Thoracic aorta (tissue), 2 donors: ENCODE data around the gene NPTXR. TPM values are rescaled to one million over a fixed set of nuclear protein-coding genes. Genes with fewer than 3 reads are reported as not detected.

Source experiments
- ATAC-seq: fragments of 150-250 bp; one replicate; pipeline ENCODE4 v1.8.0; 2017; ENCODE audit warnings: low read depth; ENCODE audit not compliant: insufficient number of reproducible peaks, low FRiP score
- DNase-seq: peaks from one replicate; pipeline ENCODE4 v3.0.0-alpha.2; 2020; ENCODE audit warnings: low spot score
- H3K27ac ChIP-seq, 2 donors: fragments of 200-600 bp; sonication (generic); 1 replicate in 1 of 2; 2 replicates in 1 of 2; pipeline ENCODE4 v1.5.1; 2016; ENCODE audit warnings: mild to moderate bottlenecking in 2 of 2, moderate library complexity in 2 of 2
- H3K27me3 ChIP-seq: fragments of 200-600 bp; sonication (generic); replicated peaks from 2 replicates; pipeline ENCODE4 v1.6.0; 2016; ENCODE audit warnings: mild to moderate bottlenecking; ENCODE audit not compliant: insufficient read depth
- H3K36me3 ChIP-seq: fragments of 200-600 bp; sonication (generic); one replicate; pipeline ENCODE4 v1.5.1; 2016
- H3K4me1 ChIP-seq, 2 donors: fragments of 200-600 bp; sonication (generic); 1 replicate in 1 of 2; 2 replicates in 1 of 2; pipeline versions ENCODE4 v1.5.1 to v1.6.0; 2016; ENCODE audit warnings: low read depth in 2 of 2, mild to moderate bottlenecking in 1 of 2; ENCODE audit not compliant: control insufficient read depth in 1 of 2
- H3K4me3 ChIP-seq: fragments of 200-600 bp; sonication (generic); 2 replicates; pipeline ENCODE4 v1.5.1; 2016; ENCODE audit warnings: mild to moderate bottlenecking
- H3K9me3 ChIP-seq: fragments of 200-600 bp; sonication (generic); 2 replicates; pipeline ENCODE4 v1.5.1; 2016
- total RNA-seq, 2 donors: library from RNA; depleted of rRNA; stranded (reverse); fragments of >200 nt; gene quantifications; one replicate each; pipeline versions ENCODE4 v1.1.0 to v1.2.3, GENCODE V29; 2016
- TF ChIP-seq, protein P1 (sequence below): fragments of 200-600 bp; sonication (generic); IDR thresholded peaks from one replicate; pipeline ENCODE4 v1.5.1; 2019; ENCODE audit warnings: antibody characterized with exemption

Gene NPTXR
- total RNA-seq, 2 donors from 2014 or later, result 29.3 to 50.8 TPM

DNA sequence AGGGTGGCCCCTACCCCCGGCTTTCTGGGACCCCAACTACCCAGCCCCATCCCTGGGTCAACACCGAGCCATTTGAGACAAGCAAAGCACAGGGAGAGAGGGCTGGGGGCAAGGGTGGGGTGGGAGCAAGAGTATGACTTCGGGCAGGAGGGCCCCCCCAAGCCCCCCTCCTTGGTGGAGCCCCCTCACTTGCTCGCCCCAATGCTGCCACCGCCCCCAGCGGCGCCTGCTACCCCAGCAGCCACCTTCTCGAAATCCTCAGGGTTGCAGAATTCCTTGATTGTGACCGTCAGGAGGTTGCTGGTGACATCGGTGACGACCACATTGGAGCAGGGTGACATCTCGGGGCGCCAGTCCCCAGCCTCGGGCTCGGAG is 22.2 kb upstream of the NPTXR start:
- no peak for DNase-seq
- TF ChIP-seq, protein P1, sequence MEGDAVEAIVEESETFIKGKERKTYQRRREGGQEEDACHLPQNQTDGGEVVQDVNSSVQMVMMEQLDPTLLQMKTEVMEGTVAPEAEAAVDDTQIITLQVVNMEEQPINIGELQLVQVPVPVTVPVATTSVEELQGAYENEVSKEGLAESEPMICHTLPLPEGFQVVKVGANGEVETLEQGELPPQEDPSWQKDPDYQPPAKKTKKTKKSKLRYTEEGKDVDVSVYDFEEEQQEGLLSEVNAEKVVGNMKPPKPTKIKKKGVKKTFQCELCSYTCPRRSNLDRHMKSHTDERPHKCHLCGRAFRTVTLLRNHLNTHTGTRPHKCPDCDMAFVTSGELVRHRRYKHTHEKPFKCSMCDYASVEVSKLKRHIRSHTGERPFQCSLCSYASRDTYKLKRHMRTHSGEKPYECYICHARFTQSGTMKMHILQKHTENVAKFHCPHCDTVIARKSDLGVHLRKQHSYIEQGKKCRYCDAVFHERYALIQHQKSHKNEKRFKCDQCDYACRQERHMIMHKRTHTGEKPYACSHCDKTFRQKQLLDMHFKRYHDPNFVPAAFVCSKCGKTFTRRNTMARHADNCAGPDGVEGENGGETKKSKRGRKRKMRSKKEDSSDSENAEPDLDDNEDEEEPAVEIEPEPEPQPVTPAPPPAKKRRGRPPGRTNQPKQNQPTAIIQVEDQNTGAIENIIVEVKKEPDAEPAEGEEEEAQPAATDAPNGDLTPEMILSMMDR, result no peak
- Histone ChIP-seq H3K36me3 (peaks cover 22% of the 10 kb centered on the region), H3K4me1 (peaks cover 43 to 79% of the 10 kb centered on the region in 2 donors), H3K4me3 (no peak overlapping the region), H3K9me3 (no peaks in the 10 kb centered on the region), H3K27me3 (no peaks in the 10 kb centered on the region), H3K27ac (no peak overlapping the region)
- no peak for ATAC-seq

GRCh38 chr22:38865201-38866023 is 21.6 kb upstream of the NPTXR start:
- TF ChIP-seq, protein P1, result no peak
- no peak for DNase-seq
- no peak for ATAC-seq
- Histone ChIP-seq H3K36me3 (peaks cover 22% of the 10 kb centered on the region), H3K27me3 (no peaks in the 10 kb centered on the region), H3K4me1 (peaks cover 39 to 73% of the 10 kb centered on the region in 2 donors), H3K27ac (peak overlapping the region in 1 of 2 donors; percentile 29), H3K4me3 (no peak overlapping the region), H3K9me3 (no peaks in the 10 kb centered on the region)

- Histone ChIP-seq H3K27me3 (no peaks in the 10 kb centered on the region), H3K4me3 (peak overlapping the region; percentile 34), H3K4me1 (peaks cover 34 to 64% of the 10 kb centered on the region in 2 donors), H3K9me3 (no peaks in the 10 kb centered on the region), H3K36me3 (peaks cover 22% of the 10 kb centered on the region), H3K27ac (peak overlapping the region; percentile 29)
- TF ChIP-seq, protein P1, result no peak
- ATAC-seq, result no peak
- no peak for DNase-seq
Measured at GRCh38 chr22:38864361-38865191, 20.7 kb upstream of the NPTXR start.

DNA sequence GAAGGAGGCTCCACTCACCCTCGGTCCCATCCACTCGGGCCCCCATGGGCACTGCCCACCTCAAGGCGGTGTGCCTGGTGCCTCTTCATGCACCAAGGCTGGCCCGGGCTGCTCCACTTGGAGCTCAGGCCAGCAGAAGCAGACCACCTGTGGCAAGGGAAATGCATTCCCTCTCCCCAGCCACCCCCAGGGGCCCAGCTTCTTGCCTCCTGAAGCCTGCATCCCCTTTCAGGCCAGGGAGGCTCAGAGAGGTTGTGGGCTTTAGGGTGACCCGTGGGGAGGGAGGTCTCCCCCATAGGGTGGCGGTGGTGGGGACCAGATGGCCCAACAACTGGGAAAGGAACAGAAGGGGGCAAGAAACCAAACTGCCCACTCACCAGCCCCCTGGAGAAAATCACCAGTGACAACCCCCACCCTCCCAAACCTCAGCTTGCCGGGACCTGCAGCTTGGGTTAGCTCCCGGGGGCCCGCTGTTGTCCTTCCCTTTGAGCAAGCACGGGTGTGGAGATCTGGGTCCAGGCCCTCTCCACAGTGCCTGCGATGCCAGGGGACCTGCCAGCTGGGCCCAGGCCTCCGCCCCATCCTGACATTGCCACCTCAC is 19.8 kb upstream of the NPTXR start:
- peaks cover 27 to 55% of the 10 kb centered on the region in 2 donors for H3K4me1 ChIP-seq
- H3K4me3 ChIP-seq, result no peak overlapping the region

More for the DNA sequence above, 19.8 kb upstream of the NPTXR start:
- Histone ChIP-seq H3K9me3 (no peaks in the 10 kb centered on the region), H3K27ac (peak overlapping the region in 1 of 2 donors; percentile 38), H3K27me3 (no peaks in the 10 kb centered on the region), H3K36me3 (peaks cover 22% of the 10 kb centered on the region)
- no peak for ATAC-seq
- TF ChIP-seq, protein P1, result no peak
- DNase-seq, result no peak
